ENCODE results near the gene DNPEP. TPM values are rescaled to one million over a fixed set of nuclear protein-coding genes. Genes with fewer than 3 reads are reported as not detected.

Gene DNPEP
- total RNA-seq, 4 donors from 2014 or later, result 35.9 to 49.5 (median 41.6) TPM

GRCh38 chr2:219416235-219416602, 28.5 kb upstream of the DNPEP start:
- no peak for TF ChIP-seq POLR2A (IDR thresholded peaks at IDR 0.05)
- TF ChIP-seq, protein P1, sequence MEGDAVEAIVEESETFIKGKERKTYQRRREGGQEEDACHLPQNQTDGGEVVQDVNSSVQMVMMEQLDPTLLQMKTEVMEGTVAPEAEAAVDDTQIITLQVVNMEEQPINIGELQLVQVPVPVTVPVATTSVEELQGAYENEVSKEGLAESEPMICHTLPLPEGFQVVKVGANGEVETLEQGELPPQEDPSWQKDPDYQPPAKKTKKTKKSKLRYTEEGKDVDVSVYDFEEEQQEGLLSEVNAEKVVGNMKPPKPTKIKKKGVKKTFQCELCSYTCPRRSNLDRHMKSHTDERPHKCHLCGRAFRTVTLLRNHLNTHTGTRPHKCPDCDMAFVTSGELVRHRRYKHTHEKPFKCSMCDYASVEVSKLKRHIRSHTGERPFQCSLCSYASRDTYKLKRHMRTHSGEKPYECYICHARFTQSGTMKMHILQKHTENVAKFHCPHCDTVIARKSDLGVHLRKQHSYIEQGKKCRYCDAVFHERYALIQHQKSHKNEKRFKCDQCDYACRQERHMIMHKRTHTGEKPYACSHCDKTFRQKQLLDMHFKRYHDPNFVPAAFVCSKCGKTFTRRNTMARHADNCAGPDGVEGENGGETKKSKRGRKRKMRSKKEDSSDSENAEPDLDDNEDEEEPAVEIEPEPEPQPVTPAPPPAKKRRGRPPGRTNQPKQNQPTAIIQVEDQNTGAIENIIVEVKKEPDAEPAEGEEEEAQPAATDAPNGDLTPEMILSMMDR (IDR thresholded peaks at IDR 0.05), result no peak
- H3K27me3 ChIP-seq, result peaks cover 9% of the 10 kb centered on the region
- H3K4me3 ChIP-seq (replicated peaks in 1 of 3), result no peak overlapping the region
- H3K36me3 ChIP-seq, result no peaks in the 10 kb centered on the region
- DNase-seq, result no peak
- no peaks in the 10 kb centered on the region for H3K9me3 ChIP-seq
- 41 to 44% methylated on average over 3 of the region's 3 CpGs for WGBS, 2 donors
- peaks cover 0 to 11% of the 10 kb centered on the region in 2 donors for H3K4me1 ChIP-seq
- intact Hi-C loops (cut with DNase I), result no loop called here
- no peak overlapping the region for H3K27ac ChIP-seq

DNA sequence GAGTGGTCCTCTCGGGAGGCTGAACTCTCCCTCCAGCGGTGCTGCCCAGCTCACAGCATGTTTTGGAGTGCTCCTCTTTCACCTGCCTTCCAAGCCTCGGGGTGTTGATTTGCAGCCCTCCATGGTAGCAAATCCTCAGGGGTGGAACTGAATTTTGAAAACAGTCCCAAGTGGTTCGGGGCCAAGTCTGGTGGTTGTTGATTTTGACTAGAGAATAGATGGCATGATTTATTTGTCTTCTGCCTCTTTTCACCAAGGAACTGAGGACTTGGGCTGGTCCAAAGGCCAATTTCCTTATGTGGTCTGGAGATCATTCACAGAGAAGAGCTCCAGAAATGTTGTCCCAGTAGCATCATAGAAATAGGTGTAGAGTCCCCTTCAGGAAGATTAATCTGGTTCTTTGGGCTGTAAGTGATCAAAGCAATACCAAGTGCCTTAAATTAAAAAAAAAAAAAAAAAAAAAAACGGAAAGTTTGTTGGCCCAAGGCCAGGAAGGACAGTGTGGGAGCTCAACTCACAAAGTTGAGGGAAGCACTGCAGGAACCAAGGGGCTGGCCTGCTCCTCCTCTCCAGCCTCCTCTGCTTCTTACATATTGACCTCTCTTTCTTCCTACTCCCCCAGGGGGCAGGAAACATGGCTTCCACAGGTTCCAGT, 28.0 kb upstream of the DNPEP start:
- no peak overlapping the region for H3K4me3 ChIP-seq (replicated peaks in 1 of 3)
- intact Hi-C loops (cut with DNase I), result no loop called here
- H3K27me3 ChIP-seq, result peaks cover 9% of the 10 kb centered on the region
- WGBS, 2 donors, result 58 to 67% methylated on average over 5 of the region's 5 CpGs
- no peaks in the 10 kb centered on the region for H3K9me3 ChIP-seq
- H3K4me1 ChIP-seq, result peaks cover 0 to 11% of the 10 kb centered on the region in 2 donors
- TF ChIP-seq, protein P1 (IDR thresholded peaks at IDR 0.05), result no peak
- TF ChIP-seq POLR2A (IDR thresholded peaks at IDR 0.05), result no peak
- no peaks in the 10 kb centered on the region for H3K36me3 ChIP-seq
- no peak overlapping the region for H3K27ac ChIP-seq
- DNase-seq, result no peak

GRCh38 chr2:219414857-219415256, 27.1 kb upstream of the DNPEP start:
- WGBS, 2 donors, result 75 to 76% methylated on average over 4 of the region's 4 CpGs
- Histone ChIP-seq H3K4me1 (peaks cover 0 to 11% of the 10 kb centered on the region in 2 donors), H3K9me3 (no peaks in the 10 kb centered on the region), H3K36me3 (no peaks in the 10 kb centered on the region), H3K27me3 (peaks cover 9% of the 10 kb centered on the region), H3K4me3 (replicated peaks in 1 of 3) (no peak overlapping the region), H3K27ac (no peak overlapping the region)
- intact Hi-C loops (cut with DNase I), result no loop called here
- no peak for DNase-seq
- TF ChIP-seq POLR2A (IDR thresholded peaks at IDR 0.05), result no peak
- TF ChIP-seq, protein P1 (IDR thresholded peaks at IDR 0.05), result no peak

DNA sequence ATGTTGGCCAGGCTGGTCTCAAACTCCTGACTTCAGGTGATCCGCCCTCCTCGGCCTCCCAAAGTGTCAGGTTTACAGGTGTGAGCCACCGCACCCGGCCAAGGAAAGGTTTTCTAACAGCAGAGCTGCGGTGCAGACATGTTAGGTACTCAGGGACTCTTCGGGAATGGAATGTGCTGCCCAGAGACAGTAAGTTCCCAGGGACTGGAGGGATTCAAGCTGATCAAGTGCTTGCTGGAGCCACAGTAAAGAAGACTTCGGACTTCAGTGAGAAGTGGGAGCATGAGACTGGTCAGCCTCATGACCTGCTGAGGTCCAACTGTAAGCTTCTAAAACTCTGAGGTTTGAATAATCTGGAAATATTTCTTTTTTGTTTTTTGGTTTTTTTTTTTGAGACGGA, 22.7 kb upstream of the DNPEP start:
- WGBS, 2 donors, result 80 to 88% methylated on average over 8 of the region's 8 CpGs
- H3K27ac ChIP-seq, result no peak overlapping the region

DNA sequence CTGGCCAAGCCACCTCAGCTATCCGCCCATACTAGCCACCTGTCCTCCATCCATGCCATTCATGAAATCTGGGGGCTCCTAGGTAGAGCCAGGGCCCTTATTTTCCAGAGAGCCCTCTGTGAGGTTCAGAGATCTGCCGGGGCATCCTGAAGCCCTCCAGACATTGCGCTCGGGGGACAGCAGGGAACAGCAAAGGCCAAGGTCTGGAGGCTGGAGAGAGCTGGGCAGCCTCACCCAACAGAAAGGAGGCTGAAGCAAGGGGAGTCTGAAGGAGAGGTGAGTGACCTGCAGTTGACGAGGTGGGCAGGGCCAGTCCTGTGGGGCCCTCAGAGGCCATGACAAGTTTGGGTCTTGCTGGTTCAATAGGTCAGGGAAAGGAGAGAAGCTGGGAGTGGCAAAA, 21.9 kb upstream of the DNPEP start:
- 93 to 94% methylated on average over 5 of the region's 5 CpGs for WGBS, 2 donors
- Histone ChIP-seq H3K27me3 (no peaks in the 10 kb centered on the region), H3K9me3 (no peaks in the 10 kb centered on the region), H3K27ac (no peak overlapping the region), H3K4me1 (no peaks in the 10 kb centered on the region), H3K36me3 (no peaks in the 10 kb centered on the region), H3K4me3 (replicated peaks in 1 of 3) (no peak overlapping the region)
- DNase-seq, result no peak
- intact Hi-C loops (cut with DNase I), result loop anchor here (5.0 to 10.0 kb wide), 2 partner anchors 43 to 225 kb away; no protein-coding TSS in a partner anchor
- TF ChIP-seq, protein P1 (IDR thresholded peaks at IDR 0.05), result no peak
- TF ChIP-seq POLR2A (IDR thresholded peaks at IDR 0.05), result no peak

More for the DNA sequence above, 22.7 kb upstream of the DNPEP start:
- TF ChIP-seq, protein P1 (IDR thresholded peaks at IDR 0.05), result no peak
- no peak for TF ChIP-seq POLR2A (IDR thresholded peaks at IDR 0.05)
- no peak overlapping the region for H3K4me3 ChIP-seq (replicated peaks in 1 of 3)
- H3K9me3 ChIP-seq, result no peaks in the 10 kb centered on the region
- H3K27me3 ChIP-seq, result no peaks in the 10 kb centered on the region
- H3K4me1 ChIP-seq, result no peaks in the 10 kb centered on the region
- intact Hi-C loops (cut with DNase I), result no loop called here
- no peaks in the 10 kb centered on the region for H3K36me3 ChIP-seq
- DNase-seq, result no peak

All from thyroid gland (tissue), 4 donors.